GM19455 (cell line): Measurements from ENCODE around the gene FGD4.
"Not testable (repeated sequence)": the region's sequence is repeated elsewhere in the genome, so short reads cannot be mapped to it uniquely, and the experiment has no call there.

ENCODE experiments used
- ATAC-seq: cut with Tn5 transposase; IDR thresholded peaks from one replicate; pipeline ENCODE4 v1.9.1; 2021; ENCODE audit not compliant: unreplicated experiment

The FGD4 gene

GRCh38 chr12:32516230-32516629 lies 116.9 kb downstream of the FGD4 start:
- no peak for ATAC-seq

DNA sequence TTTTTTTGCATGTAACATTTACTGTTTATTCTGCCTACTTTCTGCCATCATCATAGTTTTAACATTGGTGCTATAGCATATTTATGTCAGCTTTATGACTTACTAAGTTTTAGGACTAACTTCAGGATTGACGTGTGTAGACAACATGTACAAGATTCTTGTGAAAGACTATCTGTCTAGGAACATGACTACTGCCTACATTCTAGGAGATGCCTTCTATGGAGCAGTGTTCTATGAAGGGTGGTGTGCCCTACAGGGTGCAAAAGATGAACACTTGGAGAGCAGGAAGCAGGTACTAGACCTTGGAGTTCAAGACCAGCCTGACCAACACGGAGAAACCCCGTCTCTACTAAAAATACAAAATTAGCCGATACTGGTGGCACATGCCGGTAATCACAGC lies 118.6 kb downstream of the FGD4 start:
- no peak for ATAC-seq

- no peak for ATAC-seq
Measured at GRCh38 chr12:32519047-32519446, 119.7 kb downstream of the FGD4 start.

DNA sequence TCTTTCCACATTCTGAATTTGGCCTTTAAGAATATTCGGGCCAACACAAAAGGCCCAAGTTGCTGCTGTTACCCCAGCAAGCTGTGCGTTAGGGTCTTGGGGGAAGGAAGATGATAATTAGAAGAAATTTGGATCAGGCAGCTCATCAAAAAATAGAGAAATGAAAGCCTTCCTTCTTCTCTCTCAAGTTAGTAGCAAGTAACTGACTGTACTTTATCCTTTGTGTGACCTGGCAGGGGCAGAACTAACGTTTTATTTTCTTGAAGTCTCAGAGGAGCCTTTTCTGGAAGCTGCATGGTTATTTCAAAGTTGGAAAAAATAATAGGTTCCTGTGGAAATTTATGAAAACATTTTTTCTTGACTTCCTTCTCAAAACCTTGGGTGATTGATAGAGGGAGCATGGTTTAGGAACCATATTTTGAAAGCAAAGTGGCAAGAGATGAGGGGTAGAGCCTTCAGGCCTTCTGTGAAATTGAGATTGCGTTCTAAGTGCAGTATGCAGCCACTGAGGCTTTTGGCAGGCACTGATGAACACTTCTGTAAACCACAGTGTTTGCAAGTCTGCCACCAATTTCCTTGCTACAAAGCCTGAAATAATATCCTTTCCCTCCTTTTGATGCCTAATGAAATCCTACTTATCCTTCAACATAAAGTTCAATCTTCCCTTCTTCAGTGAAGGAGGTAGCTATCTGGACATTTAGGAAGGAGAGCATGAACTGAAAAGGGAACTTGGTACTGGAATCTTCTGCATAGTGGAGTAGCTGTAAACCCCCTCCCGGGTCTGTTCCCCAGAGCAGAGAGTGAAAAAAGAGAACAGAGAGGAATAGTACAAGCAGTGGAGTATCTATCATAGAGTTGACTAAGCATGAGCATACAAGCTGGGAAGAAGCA lies 123.2 kb downstream of the FGD4 start:
- peak; percentile 56 for ATAC-seq

GRCh38 chr12:32525802-32526201 lies 126.4 kb downstream of the FGD4 start:
- ATAC-seq = not testable (repeated sequence)

GRCh38 chr12:32526343-32526742 lies 127.0 kb downstream of the FGD4 start:
- ATAC-seq = not testable (repeated sequence)

- no peak for ATAC-seq
Measured at GRCh38 chr12:32532422-32532821, 133.1 kb downstream of the FGD4 start.

DNA sequence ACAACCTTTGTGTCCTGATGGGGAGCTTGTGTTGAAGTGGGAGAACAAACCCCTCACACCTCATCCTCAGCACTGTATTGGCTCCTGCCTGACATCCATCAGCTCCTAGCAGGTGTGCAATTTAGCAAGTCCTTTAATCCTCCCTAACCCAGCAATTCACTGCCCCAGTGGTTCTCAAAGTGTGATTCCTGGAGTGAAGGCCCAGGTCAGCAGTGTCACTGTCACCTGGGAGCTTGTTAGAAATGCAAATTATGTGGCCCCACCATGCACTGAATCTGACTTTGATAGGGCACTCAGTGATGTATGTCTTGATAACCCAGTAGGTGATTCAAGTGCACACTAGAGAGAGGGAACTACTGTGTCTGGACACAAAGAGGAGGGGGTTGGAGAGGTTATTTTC lies 133.6 kb downstream of the FGD4 start:
- ATAC-seq = no peak

- ATAC-seq = not testable (repeated sequence)
Measured at GRCh38 chr12:32533506-32533905, 134.1 kb downstream of the FGD4 start.

DNA sequence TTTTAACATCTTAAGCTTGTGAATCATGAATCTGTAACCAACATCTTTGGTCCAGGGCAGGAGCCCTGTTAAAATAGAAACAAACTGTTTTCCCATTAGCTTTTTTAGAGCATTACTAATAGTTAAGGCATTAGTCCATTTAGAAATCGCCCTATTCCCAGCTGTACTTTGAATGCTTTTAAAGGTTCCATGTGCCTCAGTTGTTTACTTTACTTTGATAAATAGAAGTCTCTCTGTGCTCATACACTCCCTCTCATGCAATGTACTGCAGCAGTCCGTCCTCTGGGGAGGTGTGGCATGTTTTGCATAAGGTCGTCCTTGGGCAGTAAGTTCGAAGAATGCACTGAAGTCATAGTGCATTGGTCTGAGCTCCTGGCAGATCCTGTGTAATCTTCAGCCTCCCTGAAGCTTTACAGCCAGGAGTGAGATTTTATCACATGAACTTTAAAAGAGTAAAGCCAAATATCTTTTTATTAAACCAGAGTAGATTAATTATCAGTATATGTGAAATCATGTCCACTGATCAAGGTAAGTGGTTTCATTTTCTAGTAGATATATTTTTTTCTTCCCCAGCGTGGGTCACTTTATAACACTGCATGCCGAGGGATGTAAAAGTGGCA lies 134.7 kb downstream of the FGD4 start:
- no peak for ATAC-seq

DNA sequence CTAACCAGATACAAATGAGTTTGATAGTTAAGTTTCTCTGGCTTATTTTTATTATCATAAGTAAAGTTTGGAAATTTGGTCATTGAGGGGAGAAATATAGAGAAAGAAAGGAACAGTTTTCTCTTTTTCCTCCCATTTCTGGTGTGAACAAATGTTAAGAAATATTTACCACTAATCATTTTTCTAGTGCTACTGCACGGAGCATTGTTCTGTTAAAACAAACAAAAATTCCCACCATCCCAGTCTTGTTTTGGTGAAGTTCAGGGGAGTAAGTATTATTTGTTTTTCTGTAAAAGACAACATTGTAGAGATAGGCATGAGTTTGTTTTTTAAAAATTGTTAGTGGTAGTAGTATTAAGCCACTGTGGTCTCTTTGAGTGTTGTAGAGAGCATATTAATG lies 135.3 kb downstream of the FGD4 start:
- ATAC-seq = no peak

GRCh38 chr12:32535288-32535999 lies 136.1 kb downstream of the FGD4 start:
- ATAC-seq = no peak

GRCh38 chr12:32536000-32536345 lies 136.6 kb downstream of the FGD4 start:
- ATAC-seq = no peak

GRCh38 chr12:32541754-32542374 lies 142.5 kb downstream of the FGD4 start:
- no peak for ATAC-seq

DNA sequence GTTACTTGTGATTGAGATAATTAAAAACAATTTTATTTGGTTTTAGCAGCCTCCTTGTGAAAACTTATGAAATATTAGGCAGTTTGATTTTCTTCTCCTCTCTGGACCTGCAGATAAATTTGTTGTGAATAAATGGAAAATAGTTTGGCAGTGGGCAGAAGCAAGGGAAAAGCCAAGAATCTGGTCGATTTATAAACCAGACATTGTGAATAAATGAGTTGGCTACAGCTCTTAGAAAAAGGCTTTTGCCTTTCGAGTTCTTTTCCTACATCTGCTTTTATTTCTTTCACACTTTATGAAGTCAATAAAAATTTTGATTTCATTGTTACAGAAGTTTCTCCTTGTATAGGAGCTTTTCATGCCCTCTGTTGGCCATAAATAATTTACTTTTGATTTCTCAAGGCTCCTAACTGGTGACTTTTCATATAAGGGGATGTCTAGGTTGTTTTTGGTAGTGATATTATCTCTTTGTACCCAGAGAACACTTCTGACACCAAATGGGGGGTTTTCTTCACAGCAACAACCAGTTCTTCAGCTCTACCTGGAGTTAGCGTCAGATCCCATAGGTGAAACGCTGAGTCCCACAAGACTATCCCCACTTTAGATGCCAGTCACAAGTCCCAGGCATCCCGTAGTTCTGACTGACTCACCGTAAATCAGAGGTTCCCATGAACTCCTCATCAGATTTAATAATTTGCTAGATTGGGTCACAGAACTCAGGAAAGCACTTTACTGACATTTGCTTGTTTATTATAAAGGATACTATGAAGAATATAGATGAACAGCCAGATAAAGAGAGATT lies 143.3 kb downstream of the FGD4 start:
- ATAC-seq = no peak

DNA sequence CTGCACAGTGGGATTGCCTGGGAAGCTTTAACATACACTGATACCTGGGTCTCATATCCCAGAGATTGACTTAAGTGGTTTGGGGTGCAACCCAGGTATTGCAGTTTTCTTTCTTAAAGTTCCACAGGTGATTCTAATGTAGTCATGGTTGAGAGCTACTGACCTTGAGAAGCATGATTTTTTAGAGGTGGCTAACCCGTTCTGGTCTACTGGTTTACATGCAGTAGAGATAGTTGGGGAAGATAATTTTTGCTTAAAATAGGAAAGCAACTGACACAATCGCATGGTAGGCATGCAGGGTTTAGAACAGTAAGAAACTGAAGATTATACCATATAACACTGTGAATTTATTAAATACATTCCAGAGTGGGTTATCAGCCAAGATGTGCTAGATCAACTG lies 145.5 kb downstream of the FGD4 start:
- ATAC-seq = no peak

DNA sequence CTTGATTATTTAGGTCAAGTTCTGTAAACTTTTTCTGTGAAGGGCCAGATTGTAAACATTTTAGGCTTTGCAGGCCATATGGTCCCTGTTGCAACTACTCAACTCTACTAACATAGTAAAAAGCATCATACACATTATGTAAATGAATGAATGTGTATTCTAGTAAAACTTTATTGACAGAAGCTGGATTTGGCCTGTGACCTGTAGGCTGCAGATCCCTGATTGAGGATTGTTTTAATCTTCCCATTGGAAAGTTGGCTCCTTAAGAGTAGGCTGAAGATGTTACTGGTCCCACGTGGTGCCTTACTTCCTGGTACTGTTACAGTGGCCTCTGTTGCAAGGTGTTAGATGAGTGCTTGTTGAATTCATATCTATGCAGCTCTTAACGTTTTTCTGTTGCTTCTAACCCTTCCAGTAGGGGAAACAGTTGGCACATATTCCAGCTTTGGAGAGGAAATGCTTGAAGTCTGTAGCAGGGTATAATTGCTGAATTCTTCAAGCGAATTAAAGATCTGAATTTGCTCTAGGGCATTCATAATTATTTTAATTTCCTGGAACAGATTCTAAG lies 146.1 kb downstream of the FGD4 start:
- no peak for ATAC-seq

DNA sequence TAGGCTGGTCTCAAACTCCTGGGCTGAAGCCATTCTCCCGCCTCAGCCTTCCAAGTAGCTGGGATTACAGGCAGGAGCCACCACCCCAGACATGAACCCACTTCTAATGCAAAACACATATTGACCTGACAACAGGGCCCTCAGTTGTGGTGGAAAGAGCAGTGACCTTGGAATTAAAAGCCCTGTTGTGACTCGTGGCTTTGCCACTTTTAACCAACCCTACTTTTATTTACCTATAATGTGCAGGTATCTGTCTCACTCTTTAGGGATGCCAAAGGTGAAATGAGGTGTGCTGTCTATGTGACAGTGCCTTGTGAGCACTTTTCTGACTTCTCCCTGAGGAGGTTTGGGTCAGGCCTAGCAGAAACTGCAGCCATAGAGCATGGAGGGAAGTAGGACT lies 146.9 kb downstream of the FGD4 start:
- ATAC-seq = no peak

GRCh38 chr12:32548691-32549281 lies 149.4 kb downstream of the FGD4 start:
- ATAC-seq = no peak

- no peak for ATAC-seq
Measured at GRCh38 chr12:32549675-32550079, 150.3 kb downstream of the FGD4 start.
